ENCODE results near the gene ZNF865.

DNA sequence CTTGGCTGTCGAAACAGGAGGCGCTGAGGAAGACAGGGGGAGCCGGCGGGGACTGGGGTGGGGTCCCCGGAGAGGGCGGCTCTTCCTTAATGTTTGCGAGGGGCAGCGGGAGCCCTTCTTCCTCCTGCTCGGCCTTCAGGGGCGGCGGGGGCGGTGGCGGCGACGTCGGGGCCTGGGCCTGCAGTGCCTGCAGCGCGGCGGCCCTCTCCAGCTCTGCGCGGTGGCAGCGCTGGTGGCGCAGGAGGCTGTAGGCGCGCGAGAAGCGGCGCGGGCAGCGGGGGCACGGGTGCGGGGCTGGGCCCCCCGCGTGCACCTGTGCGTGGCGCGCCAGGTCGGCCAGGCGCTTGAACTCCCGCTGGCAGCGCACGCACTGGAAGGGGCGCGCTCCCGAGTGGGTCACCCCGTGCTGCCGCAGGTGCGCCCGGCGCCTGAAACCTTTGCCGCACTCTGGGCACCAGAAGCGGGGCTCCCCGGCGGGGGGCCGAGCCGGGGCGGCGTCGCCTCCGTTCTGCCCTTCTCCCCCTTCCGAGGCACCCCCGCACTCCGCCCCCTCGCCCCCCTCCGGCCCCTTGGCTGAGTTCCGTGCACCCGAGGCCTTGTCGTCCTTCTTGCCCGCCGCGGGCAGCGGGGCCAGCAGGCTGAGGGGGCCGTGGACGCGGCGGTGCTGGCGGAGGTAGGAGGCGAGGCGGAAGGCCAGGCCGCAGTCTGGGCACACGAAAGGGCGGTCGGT, 27.3 kb upstream of the ZNF865 start:
- TF ChIP-seq CTCF (IDR thresholded peaks at IDR 0.05) (no peak), POLR2A (IDR thresholded peaks at IDR 0.05) (no peak)

Data from lower leg skin (tissue), 3 donors.